GM19395 (cell line): ENCODE data around the gene PITPNB.

Experiments used
- ATAC-seq: cut with Tn5 transposase; IDR thresholded peaks from one replicate; pipeline ENCODE4 v1.9.1; 2021; ENCODE audit warnings: mild to moderate bottlenecking, moderate library complexity; ENCODE audit not compliant: unreplicated experiment

Gene PITPNB

DNA sequence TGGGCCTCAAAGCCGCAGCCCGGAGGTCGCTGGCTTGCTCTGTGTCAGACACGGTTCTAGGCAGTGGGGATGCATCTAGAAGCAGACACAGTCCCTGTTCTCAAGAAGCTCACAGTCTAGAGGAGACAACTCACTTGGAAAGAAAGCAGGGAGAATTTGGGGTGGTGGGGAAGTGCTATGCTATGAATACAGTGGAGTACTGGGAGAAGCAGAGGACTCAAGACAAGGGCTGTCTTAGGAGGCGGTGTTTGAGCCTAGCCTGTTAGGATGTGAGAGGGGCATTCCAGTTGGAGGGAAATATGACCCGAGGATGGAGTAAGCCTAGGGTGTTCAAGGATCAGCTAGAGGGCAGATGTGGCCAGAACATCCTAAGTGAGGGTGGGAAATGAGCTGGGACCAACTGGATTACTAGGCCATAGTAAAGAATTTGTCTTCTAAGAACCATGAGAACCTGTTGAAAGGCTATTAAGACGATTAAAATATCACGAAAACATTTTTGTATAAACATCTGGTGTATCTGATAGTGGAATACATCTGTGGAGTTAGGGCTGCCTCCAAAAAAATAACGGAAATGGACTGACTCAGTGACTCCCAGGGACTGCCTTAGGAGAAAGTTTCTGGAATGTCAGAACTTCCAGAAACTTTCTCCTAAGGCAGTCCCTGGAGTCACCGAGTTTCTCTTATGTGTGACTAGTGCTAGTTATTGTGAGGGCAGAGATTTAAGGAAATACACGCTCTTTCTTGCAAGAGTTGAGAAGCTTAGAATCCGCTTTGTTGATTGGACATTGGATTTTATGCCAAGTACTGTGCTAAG lies 1.1 kb upstream of the PITPNB start:
- peak; percentile 47 for ATAC-seq

DNA sequence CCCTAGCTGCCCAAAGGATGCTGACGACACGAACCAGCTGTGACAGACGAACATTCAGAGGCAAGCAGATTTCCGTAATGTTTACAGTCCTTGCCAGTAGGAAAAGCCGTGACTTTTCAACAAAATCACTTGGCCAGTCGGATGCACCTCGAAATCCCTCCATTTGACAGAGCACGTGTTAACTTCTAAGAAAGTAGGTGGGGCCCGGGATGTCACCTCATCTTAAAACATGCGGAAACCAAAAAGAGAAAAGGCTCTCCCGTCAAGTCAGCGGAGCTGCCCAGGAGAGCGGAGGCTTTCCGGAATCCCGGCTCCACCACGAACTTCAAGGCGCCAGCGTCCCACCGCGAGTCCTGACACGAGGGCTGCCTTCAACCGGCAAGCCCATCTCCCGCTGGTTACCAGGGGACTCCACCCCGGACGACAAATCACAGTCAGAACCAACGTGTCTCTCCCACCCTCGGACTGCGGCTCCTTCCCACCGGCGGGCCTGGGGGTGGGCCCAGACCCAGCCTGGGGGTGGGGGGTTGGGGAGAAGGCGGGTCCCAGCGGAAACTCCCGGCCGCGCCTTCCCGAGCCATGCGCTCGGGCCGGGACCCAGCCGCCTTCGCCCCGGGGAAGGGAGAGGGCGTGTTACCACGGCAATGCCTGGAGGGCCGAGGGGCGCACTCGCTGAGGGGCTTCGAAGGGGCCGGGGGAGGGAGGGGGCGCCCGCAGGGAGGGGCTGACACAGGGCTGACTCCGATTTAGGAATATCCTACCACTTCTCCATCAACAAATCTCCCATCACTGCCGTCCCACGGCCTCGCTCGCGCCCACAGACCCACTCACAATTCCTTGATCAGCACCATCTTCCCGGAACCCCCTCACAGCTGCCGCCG lies 475 bp downstream of the PITPNB start:
- peak; percentile 29 for ATAC-seq

DNA sequence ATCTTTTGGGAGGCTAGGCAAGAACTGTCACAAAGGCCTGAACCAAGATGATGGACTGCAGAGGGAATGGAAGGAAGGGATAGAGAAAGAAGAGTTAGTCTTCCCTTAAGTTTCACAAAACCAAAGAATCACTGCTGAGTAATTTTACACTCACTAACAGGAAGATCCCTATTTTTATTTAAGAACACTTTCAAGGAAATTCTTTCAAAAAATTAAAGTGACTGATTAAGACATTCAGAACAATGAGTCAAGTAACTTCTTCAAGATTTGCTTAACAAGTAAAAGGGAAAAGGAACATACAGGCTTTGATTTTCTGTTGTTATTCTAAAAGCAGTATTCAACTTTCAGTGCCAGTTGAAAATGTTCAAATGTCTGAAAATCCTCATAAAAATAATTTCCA lies 3.1 kb downstream of the PITPNB start:
- no peak for ATAC-seq

DNA sequence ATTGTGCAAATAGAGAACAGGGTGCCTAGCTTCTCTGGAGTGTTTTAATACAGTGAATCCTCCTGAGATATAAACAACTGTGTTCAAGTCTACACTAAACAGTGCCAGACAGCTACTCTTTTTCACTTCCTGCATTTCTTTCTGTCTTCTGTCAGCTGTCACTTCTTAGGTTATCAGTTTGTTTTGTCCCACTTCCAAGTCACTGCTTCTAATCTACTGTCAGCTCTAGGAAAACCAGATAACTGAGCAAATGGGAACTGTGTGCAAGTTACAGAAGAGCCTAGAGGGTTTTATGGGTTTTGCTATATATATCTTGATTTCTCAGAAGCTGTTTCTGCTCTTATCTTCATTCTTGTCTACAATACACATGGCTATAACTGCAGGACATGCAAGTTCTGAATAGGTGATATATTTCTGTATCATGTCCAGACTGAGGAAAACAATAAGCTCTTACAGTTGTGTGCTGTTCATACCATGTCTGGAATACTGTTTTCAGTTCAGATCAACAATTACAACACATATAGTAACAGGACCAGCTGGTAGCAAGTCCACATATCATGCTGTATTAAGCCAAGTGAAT lies 5.8 kb downstream of the PITPNB start:
- ATAC-seq = no peak

DNA sequence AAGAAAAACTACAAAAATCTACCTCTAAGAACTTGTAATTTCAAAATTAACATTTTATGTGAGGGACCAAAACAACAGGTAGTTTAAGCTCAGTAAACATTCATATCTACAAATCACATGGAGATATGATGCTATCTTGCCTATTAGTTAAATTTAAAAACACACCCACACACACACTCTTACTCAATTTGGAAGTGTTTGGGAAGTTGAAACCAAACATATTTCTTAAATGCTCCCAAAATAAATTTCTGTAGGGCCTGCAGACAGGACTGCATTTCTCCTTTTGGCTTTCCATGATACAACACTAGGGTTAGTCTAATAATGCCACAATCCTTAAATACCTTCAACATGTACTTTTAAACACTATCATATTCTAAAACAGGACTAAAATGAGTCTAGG lies 7.0 kb downstream of the PITPNB start:
- ATAC-seq = no peak

DNA sequence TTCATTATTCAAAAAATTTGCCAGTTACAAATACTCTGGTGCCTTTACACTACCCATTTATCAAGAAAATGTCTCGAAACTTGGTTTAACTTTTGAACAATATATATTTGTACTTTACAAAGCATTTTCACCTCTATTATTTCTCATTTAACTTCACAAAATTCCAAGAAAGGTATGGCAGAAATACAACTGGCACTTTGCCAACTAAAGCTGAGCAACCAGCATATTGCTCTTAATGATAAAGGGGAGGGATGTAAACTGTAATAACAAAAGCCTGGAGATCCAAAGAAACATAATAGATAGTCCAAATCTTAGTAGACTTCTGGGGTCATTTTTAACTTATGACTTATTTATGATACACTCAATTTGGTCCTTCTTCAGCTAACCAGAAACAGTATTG lies 7.7 kb downstream of the PITPNB start:
- ATAC-seq = no peak

DNA sequence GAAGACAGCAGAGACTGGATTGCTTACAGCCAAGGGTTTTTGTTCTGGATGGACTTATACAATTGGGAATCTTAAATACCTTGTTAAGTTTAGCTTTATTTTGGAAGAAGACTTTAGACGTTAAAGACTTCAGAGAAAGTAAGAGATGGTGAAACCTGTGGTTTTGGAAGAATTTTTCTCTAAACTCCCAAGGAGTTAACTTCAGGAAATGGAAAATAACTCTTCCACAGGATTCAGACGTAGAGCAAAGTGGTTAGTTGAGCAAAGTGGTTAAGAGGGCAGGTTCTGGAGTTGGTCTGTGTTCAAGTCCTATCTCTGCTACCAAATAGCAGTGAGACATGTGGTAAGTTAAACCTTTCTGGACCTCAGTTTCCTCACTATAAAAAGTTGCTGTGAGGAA lies 12.8 kb downstream of the PITPNB start:
- ATAC-seq = no peak

DNA sequence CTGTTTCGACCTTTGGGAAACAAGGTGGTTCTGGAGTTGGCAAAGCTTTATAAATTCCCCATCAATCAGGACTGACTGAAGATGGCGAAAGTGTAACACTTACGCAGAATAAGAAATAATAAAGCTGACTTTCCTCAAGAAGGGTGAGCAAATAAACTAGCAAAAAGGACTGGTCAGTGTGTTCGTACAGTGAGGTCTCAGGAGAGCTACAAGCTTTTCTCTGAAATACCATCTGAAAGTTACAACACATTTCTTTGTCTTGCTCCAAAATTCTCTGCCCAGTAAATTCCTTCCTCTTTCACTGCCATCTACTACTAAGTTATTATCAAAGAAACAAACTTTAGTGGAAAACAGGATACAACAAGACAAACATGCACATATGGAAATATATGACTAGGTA lies 13.4 kb downstream of the PITPNB start:
- ATAC-seq = no peak

DNA sequence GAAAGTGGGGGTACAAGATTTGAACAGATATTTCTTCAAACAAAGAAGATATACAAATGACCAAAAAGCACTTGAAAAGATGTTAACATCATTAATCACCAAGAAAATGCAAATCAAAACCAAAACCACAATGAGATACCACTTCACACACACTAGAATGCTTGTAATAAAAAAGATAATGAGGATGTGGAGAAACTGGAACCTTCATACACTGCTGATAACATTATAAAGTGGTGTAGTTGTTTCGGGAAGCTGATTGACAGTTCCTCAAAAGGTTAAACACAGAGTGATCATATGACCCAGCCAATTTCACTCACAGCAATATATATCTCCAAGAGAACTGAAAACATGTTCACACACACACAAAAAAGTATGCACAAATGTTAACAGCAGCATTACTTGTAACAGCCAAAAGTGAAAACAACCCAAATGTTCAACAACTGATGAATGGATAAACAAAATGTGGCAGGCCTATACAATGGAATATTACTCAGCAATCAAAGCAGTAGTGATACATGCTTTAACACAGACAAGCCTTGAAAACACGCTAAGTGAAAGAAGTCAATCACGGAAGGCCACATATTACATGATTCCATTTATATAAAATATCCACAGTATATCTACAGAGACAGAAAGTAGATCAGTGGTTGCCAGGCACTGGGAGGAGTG lies 15.1 kb downstream of the PITPNB start:
- ATAC-seq = no peak

DNA sequence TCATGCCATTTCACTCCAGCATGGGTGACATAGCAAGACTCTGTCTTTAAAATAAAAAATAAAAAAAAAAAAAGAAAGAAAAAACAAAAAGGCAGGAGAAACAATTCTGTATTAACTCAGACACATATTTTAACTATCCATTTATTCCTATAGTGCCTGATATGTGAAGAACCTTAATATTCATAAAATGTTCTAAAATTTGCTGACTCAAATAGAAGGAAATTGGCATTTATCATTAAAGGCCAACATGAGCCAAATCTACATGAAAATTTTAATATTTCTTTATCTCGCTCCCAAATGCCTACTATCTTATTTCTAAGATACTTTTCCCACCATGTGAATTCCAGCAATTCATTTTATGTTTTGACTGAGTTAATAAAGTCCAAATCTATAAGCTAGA lies 18.9 kb downstream of the PITPNB start:
- ATAC-seq = no peak

DNA sequence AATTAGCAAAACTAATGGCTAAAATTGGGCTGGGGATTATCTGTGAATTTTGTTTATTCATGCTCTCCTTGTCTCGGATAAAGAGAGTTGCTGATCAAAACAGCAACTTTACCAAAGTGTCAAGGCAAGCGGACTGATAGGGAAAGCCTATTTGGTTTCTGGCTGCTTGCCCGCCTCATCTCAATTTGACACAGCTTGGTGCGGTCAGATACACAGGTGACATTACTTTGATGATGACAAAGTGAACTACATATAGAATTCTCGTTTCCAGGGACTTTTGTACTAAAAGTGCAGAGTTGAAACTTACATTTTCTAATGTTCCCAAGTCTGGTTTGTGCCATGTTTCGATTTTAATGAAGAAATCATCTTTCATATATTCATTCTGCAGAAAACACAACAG lies 22.8 kb downstream of the PITPNB start:
- ATAC-seq = peak; percentile 56

DNA sequence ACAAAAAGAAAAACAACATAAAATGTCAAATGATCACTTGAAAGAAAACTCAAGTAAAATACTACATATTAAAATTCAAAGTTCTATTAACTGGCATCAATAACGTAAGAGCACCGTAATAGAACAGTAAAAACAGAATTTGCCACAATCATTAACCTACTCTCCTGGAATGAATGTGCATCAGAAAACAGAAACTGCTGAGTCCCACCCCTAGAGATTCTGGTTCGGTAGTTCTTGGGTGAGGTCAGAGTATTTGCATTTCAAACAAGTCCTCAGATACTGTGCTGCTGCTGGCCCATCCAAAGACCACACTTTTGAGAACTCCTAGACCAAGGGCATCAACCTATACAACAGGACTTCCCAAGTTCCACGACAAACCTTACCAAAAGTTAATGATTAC lies 23.5 kb downstream of the PITPNB start:
- ATAC-seq = peak; percentile 94

DNA sequence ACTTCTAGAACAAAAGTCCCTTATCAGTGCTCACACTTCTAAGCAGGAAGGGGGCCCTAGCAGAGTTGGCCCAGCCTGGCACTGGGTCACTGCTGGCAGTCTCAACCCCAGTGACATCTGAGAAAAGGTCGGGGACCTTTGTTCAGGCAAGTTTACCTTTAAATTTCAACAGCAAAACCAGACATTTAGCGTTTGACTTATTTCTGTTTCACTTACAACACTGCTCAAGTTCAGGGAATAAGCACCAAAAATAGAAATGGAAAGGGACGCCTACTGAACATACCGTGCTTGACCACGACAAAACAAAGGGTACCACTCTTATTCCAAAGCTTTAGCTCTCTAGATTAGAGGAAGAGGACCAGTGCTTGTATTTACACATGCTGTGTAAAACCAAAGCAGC lies 26.2 kb downstream of the PITPNB start:
- no peak for ATAC-seq

DNA sequence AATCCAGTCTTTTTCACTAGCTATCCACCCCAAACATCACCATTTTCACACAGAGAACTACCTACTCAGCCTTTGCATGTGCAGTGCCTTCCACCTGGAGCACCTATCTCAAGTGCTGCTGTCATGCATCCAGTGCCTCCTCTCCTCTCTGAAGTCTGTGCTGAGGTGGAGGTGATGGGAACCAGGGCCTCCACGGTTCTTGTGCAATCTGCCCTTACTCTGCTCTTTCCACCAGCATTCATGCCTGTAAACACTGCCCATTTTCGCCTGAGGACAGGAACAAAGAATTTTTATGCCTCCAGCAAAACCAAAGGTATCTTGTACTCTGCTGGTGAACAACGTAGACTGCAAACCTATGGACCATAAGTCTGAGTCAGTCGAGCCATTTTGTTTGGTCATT lies 27.0 kb downstream of the PITPNB start:
- no peak for ATAC-seq

DNA sequence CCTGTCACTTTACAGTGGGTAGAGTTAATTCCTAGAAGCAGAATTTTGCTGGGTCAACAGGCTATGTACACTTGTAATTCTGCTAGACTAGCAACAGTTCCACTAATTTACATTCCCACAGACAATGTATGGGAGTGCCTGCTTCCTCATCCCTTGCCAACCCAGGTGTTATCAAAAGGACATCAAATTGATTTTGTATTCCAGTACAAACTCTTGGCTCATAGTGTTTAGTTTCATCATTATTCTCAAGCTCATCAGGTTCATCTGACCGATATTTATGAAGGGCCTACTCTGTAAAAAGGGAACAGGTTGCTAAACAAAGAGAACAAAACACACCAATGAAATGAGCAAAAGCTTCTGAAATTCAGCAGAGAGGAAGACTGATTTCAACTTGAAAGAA lies 30.7 kb downstream of the PITPNB start:
- no peak for ATAC-seq

DNA sequence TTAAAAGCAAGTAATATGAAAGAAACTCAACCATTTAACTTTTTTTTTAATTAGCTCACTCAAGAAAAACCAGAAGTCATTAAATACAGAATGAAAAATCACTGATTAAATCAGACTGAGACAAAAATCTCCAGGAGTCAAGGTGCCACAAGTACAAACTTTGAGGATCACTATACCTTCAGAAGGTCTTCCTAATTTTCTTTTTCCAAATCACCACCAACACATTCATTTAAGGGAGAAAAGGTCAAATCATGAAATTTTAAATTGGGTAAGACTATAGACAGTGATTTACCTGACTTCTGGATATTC lies 32.3 kb downstream of the PITPNB start:
- no peak for ATAC-seq

DNA sequence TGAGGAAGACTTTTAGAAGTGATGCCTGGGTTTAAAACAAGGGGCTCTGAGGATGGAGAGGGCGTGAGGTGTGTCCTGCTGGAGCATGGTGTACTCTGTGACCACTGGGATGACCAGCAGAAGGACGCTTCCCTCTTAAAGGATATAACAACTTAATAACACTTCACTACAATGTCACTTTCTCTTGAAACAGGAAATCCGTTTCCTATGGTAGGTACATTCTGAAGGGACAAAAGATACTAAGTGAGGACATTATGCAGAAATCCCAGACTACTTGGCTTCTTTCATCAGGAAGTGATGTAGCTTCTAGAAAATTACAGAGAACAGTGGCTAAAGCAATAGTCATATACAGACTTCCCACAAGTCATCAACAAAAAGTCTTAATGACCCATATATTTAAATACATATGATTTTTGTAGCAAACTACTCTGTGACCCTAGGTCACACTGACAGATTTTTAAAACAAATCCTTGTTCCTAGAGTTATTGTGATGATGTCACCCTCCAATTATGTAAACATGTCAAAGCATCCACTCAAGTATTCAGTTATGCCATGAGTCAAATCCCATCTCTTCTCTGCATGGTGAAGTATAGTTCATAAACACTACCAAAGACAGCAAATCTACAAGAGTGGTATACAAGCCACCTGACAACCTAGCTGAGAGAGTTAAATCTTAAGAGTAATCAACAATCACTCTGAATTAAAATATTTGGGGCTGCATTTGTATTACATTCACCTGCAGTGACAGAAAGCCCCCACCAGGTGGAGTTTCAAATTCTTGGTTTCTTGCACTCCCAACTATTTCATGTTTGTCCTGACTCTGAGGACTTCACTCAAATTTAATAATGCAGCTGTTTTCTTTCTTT lies 32.8 kb downstream of the PITPNB start:
- ATAC-seq = no peak

DNA sequence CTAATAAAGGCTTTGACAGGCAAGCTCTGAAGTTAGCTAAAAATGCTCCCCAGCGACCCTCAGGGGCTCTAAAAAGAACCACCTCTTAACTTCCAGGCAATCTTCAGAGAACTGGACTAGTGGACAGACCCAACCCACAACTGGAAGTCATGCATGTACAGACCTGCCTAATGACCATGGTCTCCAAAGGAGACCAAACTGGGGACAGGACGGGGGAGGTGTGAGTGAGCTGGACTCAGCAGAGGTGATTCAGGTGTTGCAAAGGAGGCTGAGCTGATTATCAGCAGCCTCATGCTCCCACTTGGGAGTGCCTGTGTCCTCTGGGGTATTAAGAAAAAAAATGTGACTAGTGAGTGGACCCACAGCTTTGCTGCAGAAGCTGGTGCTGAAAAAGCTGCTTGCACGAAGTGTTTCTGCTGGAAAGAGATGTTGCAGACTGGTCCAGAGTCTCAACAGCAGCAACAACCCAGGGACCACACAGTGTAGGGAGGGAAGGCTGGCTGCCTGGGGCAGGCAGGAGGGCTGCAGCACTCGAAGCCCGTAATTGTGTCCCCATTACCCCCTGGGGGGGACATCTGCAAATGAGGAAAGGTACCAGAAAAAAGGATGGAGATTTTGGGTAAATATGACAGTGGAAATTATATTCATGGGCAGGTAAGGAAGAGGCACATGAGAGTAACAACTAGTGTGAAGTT lies 35.3 kb downstream of the PITPNB start:
- ATAC-seq = no peak

DNA sequence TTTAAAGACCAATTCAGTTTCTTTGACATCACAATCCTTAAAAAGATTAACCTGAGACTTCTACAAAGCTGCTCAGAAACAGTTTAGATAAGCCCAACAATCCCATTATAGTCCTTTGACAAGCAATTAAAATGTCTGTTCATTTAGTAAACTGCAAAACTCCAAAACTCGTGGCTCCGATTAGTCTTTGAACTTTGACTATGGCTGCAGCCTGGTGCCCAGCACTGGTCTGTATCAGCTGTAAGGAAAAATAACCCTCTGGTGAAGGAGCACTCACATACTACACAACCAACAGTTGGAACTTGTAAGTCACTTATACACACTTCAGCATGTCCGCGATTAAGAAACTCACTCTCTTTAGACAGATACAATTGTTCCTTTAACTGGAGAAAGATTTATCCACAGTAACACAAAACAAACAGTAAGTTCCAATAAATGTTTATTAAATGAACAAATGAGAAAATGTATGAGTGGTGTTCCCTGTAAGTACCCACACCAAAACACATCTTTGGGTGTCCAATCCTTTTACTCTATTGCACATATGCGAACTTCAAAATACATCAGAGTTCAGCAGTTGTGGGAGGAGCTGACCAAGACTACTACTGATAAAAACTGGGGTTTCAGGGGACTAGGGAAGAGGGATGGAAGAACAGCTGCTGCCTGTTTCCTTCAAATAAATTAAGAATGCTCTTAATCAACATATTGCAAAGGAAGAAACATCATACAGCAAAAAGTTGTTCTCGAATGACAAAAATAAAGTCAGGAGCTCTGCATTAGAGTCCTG lies 36.4 kb downstream of the PITPNB start:
- ATAC-seq = no peak
